GM18502 (cell line): ENCODE data around the gene CACNB2.
"Not testable (repeated sequence)": the region's sequence is repeated elsewhere in the genome, so short reads cannot be mapped to it uniquely, and the experiment has no call there.

Experiments used
- ATAC-seq: cut with Tn5 transposase; IDR thresholded peaks from one replicate; pipeline ENCODE4 v1.9.1; 2021; ENCODE audit warnings: mild to moderate bottlenecking; ENCODE audit not compliant: unreplicated experiment, poor library complexity

The CACNB2 gene

DNA sequence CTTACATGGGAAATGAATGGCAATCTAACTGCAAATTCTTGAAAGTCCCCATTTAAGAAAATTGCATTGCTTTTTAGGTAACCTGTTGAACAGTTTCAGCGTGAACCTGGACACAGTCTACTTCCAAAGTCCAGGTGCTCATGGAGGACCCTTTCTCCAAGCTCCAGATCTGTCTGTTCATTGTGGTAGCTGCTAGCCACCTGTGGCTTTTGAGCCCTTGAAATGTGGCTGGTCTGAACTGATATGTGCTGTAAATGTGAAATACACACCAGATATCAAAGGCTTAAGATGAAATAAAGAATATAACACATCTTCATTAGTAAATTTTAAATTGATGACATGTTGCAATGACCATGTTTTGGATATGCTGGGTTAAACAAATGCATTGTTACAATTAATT is 4.2 kb downstream of the CACNB2 start:
- no peak for ATAC-seq

- no peak for ATAC-seq
Observed at GRCh38 chr10:18144928-18145327, 4.7 kb downstream of the CACNB2 start.

GRCh38 chr10:18145652-18146051 is 5.4 kb downstream of the CACNB2 start:
- ATAC-seq, result no peak

GRCh38 chr10:18149196-18149800 is 9.1 kb downstream of the CACNB2 start:
- no peak for ATAC-seq

DNA sequence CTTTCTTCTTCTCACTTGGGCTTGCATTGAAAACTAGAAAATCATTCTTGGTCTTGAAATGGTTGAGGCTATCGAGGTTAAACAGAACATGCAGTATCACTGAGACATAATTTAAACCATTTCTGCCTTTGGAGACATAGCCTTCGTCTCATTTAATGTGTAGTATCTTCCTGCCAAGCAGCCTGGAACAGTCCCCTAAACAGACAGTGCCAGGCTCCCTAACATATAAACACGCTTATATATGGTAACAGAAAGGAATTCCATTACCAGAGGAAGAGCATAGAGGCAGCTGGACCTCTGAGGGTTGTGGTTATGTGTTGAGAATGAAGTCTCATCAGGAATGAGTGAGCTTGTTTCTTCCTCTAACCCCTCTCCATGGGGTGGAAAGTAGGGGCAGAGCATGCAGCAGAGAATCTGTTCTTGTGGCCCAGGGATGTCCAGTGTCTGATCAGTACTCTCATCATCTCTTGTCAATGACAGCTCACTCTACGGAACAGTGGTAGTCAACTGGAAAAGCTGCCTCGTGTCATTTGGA is 11.2 kb downstream of the CACNB2 start:
- ATAC-seq, result no peak

GRCh38 chr10:18153381-18153780 is 13.2 kb downstream of the CACNB2 start:
- ATAC-seq, result not testable (repeated sequence)

- no peak for ATAC-seq
Observed at GRCh38 chr10:18155321-18155720, 15.1 kb downstream of the CACNB2 start.

GRCh38 chr10:18156797-18157196 is 16.6 kb downstream of the CACNB2 start:
- ATAC-seq, result not testable (repeated sequence)

DNA sequence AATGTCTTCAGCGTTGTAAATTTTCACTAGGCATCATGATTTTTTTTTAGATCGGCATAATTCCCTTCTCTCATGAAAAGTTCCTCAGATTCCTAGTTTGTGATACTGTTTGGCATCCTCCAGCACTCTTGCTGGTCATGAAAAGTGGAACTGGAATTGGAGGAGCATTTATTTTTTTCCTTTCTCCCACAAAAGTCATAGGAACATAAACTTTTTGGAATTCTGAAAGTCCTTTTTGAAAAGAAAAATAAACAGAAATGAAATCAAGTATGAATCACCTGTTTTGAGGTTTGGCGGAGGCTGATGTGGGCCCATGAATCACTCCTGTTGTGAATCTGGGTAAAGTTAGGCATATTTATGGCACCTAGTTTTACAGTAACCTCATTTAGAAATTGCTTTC is 17.7 kb downstream of the CACNB2 start:
- no peak for ATAC-seq

DNA sequence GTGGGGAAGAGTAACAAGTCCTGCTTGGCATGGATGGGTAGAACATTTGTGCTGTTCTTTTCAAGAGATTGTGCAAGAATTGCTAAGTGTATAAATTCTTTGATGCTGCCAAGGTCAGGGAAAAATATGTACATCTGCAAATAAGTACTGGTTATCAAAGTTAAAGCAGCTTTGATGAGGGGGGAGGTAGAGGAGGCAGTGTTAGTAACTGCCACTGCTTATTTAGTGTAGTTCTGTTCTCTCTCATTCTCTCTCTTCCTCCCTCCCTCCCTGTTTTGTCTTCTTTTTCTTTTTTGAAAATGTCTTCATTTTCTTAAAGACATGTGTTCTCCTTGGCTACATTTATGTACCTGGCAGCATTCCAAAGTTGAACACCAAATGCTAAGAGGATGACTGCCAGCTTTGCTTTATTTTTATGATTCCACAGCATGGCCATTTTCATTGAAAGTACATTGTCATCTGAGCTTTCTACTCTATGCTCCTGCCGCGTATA is 18.6 kb downstream of the CACNB2 start:
- no peak for ATAC-seq

GRCh38 chr10:18159557-18159956 is 19.3 kb downstream of the CACNB2 start:
- ATAC-seq, result no peak

GRCh38 chr10:18162021-18162627 is 21.9 kb downstream of the CACNB2 start:
- ATAC-seq, result no peak

DNA sequence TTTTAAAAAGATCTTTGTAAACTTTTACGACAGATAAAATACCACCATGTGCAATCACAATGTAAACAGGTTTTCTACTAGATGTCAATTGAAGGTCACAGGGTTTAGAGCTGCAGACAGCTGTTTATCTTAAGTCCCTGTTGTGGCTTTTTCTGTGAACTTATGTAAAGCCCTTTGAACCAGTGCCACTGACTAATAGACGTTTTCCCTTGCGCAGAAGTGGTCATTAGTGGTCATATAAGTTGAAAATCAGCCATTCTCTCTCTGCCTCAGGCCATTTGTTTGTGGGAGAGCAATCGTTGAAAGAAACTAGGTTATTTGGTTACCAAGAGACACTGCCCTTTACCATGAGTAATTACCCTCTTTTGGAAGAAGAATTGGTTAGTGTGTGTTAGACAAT is 23.9 kb downstream of the CACNB2 start:
- no peak for ATAC-seq

- no peak for ATAC-seq
Observed at GRCh38 chr10:18164748-18165361, 24.6 kb downstream of the CACNB2 start.

DNA sequence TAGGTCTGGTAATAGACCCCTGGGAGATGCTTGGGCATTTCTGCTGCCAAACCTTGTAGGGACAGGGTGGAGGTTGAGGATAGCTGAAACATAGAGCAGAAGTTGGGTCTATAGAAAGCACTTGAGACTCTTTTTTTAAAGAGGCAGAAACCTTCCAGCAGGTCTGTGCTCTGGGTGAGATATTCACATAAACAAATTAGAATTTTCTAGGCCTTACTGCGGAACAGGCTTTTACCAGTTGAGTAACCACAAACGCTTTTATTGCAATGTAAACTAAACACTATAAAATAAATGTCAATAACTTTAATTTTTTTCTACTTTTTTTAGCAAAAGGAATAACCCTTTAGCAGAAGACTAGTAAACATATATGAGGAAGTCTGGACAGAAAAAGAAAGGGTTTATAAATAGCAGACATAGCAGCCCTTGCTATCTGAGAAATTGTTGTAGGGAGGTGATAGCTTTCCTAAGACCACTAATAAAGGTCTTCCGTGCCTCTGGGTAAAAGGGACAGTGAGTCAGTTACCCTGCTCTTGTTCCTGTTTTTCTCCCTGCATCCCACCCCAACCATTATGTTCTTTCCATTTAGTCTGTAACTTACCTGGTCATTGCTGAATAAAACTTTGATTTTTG is 38.7 kb downstream of the CACNB2 start:
- ATAC-seq, result no peak

DNA sequence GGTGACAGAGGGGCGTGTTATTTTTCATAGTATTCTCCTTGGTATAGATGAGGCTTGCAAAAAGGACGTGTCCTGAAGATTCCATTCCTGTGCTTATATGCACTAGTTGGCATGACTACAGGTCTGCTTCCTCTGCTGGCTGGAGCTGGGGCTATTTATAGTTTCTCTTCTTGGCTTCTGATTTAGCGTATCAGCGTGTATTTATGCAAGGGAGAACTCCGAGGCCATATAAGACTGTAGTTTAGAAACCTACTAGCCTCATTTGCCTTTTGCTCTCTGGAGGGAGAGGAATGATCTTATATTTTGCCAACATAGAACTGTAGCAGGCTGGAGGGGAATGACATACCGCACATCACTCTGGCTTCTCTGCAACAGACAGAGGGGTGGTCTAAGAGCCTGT is 39.7 kb downstream of the CACNB2 start:
- no peak for ATAC-seq

DNA sequence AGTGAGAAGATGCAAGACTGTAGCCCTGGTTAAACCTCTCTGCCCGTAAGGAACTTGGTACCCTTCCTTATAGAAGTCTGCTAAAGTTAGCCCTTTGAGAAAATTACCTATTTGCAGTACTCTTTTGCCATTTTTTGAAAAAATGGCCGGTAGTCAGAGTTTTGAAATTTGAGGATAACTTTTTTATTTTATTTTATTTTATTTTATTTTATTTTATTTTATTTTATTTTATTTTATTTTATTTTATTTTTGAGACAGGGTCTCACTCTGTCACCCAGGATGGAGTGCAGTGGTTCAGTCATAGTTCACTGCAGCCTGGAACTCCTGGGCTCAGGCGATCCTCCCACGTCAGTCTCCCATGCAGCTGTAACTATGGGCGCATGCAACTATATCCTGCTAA is 41.2 kb downstream of the CACNB2 start:
- not testable (repeated sequence) for ATAC-seq

DNA sequence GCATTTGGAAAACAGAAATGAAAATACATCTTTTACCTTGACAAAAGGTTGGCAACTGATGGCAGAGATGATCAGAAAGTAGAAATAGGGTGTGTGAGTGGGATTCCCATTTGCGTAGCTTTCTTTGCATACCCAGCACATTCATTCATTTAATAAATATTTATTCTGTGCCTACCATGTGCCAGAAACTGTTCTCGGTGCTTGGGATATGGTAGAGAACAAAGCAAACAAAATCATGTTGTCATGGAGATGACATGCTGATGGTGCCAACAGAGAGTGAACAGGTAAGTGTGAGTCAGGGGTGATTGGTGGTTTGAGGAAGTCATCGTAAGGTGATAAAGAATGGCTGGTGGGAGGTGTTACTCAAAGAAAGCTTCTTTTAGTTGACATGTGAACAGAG is 45.4 kb downstream of the CACNB2 start:
- no peak for ATAC-seq

DNA sequence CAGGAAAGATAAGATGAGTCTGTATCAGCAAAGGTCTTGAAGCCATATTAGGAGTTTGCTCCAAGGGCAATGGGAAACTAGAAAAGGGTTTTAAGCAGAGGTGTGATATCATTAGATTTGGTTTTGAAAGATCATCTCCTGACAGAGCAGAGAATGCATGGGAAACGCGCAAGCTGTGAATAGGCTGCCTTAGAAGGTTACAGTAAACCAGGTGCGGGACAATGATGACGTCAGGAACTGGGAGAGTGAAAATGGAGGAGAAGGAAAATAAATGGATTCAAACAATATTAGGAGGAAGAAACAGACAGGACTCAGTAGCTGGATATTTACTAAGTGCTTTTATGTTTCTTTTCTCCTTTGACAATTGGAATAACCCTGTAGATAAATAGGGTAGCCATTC is 50.6 kb downstream of the CACNB2 start:
- no peak for ATAC-seq

GRCh38 chr10:18194634-18195033 is 54.4 kb downstream of the CACNB2 start:
- ATAC-seq, result no peak
